HepG2 (cell line): ENCODE measurements around the gene MLX. TPM values are rescaled to one million over a fixed set of nuclear protein-coding genes. Genes with fewer than 3 reads are reported as not detected.
A peak's percentile ranks its signal among the peaks of the same experiment; 100 is the strongest.

ENCODE experiments used
- AHR ChIP-seq: IDR thresholded peaks from 2 replicates; pipeline ENCODE4 v1.6.1; 2018; ENCODE audit warnings: missing genetic modification reagents, missing compliant biosample characterization
- FOXM1 ChIP-seq: sonication (generic); formaldehyde crosslinking; IDR thresholded peaks from 2 replicates; pipeline ENCODE4 v1.5.0; 2020; ENCODE audit warnings: missing genetic modification reagents
- GABPA ChIP-seq, 2 experiments: IDR thresholded peaks; 2 replicates each; pipeline ENCODE4 v1.6.1; 2011 to 2016; ENCODE audit warnings: low read depth in 2 of 2, low read length in 1 of 2, missing biosample characterization in 1 of 2, missing genetic modification characterization in 1 of 2
- HMGA1 ChIP-seq: sonication (generic); formaldehyde crosslinking; conservative IDR thresholded peaks from 2 replicates; pipeline ENCODE4 v1.4.0; 2020; ENCODE audit warnings: missing genetic modification reagents
- MTA3 ChIP-seq: sonication (generic); formaldehyde crosslinking; IDR thresholded peaks from 2 replicates; pipeline ENCODE4 v1.4.0; 2020; ENCODE audit warnings: missing genetic modification reagents
- NR2F2 ChIP-seq: IDR thresholded peaks from 2 replicates; pipeline ENCODE4 v1.6.1; 2012; ENCODE audit warnings: low read depth, inconsistent platforms, borderline replicate concordance
- POGZ ChIP-seq: sonication (generic); formaldehyde crosslinking; IDR thresholded peaks from 2 replicates; pipeline ENCODE4 v1.4.0; 2020; ENCODE audit warnings: mild to moderate bottlenecking, missing genetic modification reagents
- RAD21 ChIP-seq: fragments of 450-650 bp; formaldehyde crosslinking; IDR thresholded peaks from 2 replicates; pipeline ENCODE4 v1.5.0; 2020; ENCODE audit warnings: mild to moderate bottlenecking
- TAF1 ChIP-seq: sonication (generic); formaldehyde crosslinking; IDR thresholded peaks from 2 replicates; pipeline ENCODE4 v1.4.0; 2020; ENCODE audit warnings: missing genetic modification reagents
- ZBTB20 ChIP-seq: sonication (generic); formaldehyde crosslinking; IDR thresholded peaks from 2 replicates; pipeline ENCODE4 v1.8.1; 2023; ENCODE audit warnings: missing genetic modification reagents, low read depth, mild to moderate bottlenecking, borderline replicate concordance
- ZC3H13 ChIP-seq: sonication (generic); formaldehyde crosslinking; IDR thresholded peaks from 2 replicates; pipeline ENCODE4 v1.8.1; 2023; ENCODE audit warnings: mild to moderate bottlenecking, missing genetic modification reagents, moderate library complexity
- ZNF543 ChIP-seq: sonication (generic); formaldehyde crosslinking; IDR thresholded peaks from 2 replicates; pipeline ENCODE4 v1.4.0; 2020; ENCODE audit warnings: mild to moderate bottlenecking, missing genetic modification reagents
- ZNF878 ChIP-seq: sonication (generic); formaldehyde crosslinking; IDR thresholded peaks from 2 replicates; pipeline ENCODE4 v1.8.1; 2023; ENCODE audit warnings: mild to moderate bottlenecking, missing genetic modification reagents, moderate library complexity
- polyA plus RNA-seq, 8 experiments: library from polyadenylated mRNA; depleted of rRNA in 3 of 8; stranded (reverse) in 7 of 8; unstranded in 1 of 8; fragments of >200 nt; fragmentation: Illumina TruSeq in 4 of 8; extraction: Trizol in 4 of 8; gene quantifications; 2 replicates each; pipeline versions ENCODE4 v1.2.1 to v1.2.3, GENCODE V29; 2011 to 2016; ENCODE audit warnings: low read depth in 4 of 8, missing spikeins in 1 of 8, mixed read lengths in 1 of 8; ENCODE audit not compliant: insufficient read depth in 1 of 8
- total RNA-seq, 5 experiments: library from RNA; depleted of rRNA; stranded (reverse); fragments of >200 nt; fragmentation: Illumina TruSeq; extraction: Trizol; gene quantifications; 2 replicates each; pipeline ENCODE4 v1.2.3, GENCODE V29; 2016; ENCODE audit warnings: low read depth in 1 of 5
- TF ChIP-seq, protein P1 (sequence below), 2 experiments: sonication (generic) in 1 of 2; formaldehyde crosslinking in 1 of 2; IDR thresholded peaks; 2 replicates each; pipeline versions ENCODE4 v1.4.0 to v1.6.1; 2018 to 2020; ENCODE audit warnings: missing genetic modification reagents in 2 of 2, borderline replicate concordance in 1 of 2, low read depth in 1 of 2, mild to moderate bottlenecking in 1 of 2, missing biosample characterization in 1 of 2
- TF ChIP-seq, protein P2 (sequence below): sonication (generic); formaldehyde crosslinking; conservative IDR thresholded peaks from 2 replicates; pipeline ENCODE4 v1.4.0; 2020; ENCODE audit warnings: missing genetic modification reagents
- TF ChIP-seq, protein P3 (sequence below): sonication (generic); formaldehyde crosslinking; IDR thresholded peaks from 2 replicates; pipeline ENCODE4 v1.5.0; 2020; ENCODE audit warnings: mild to moderate bottlenecking, missing genetic modification reagents
- TF ChIP-seq, protein P4 (sequence below): sonication (generic); formaldehyde crosslinking; IDR thresholded peaks from 2 replicates; pipeline ENCODE4 v1.4.0; 2020; ENCODE audit warnings: missing genetic modification reagents, borderline replicate concordance
- TF ChIP-seq, protein P5 (sequence below): IDR thresholded peaks from 2 replicates; pipeline ENCODE4 v1.6.1; 2016; ENCODE audit warnings: mild to moderate bottlenecking

MLX gene
- total and polyA plus RNA-seq, 2 of the 13 experiments (the other 11 are each of a cell fraction or from before 2014, with no cell fraction given): 38.9 to 74.4 TPM

- TF ChIP-seq, protein P1, sequence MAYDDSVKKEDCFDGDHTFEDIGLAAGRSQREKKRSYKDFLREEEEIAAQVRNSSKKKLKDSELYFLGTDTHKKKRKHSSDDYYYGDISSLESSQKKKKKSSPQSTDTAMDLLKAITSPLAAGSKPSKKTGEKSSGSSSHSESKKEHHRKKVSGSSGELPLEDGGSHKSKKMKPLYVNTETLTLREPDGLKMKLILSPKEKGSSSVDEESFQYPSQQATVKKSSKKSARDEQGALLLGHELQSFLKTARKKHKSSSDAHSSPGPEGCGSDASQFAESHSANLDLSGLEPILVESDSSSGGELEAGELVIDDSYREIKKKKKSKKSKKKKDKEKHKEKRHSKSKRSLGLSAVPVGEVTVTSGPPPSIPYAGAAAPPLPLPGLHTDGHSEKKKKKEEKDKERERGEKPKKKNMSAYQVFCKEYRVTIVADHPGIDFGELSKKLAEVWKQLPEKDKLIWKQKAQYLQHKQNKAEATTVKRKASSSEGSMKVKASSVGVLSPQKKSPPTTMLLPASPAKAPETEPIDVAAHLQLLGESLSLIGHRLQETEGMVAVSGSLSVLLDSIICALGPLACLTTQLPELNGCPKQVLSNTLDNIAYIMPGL (CRISPR knock-in tag; IDR thresholded peaks at IDR 0.05; ENCODE audit: borderline replicate concordance in 1 of 2, low read depth in 1 of 2): peak; percentile 10 to 53; a peak in 2 of 4 replicates
- TF ChIP-seq HMGA1 (CRISPR knock-in tag) (0 out of 2 replicates have a peak, but pooled peaks have one; percentile 71), MTA3 (CRISPR knock-in tag) (no peak), ZBTB20 (peak; percentile 33; the same call in 1 of the 2 replicates), TAF1 (CRISPR knock-in tag) (0 out of 2 replicates have a peak, but pooled peaks have one; percentile 34), ZNF878 (CRISPR knock-in tag) (peak; percentile 80), ZNF543 (peak; percentile 88), GABPA (IDR thresholded peaks at IDR 0.05; ENCODE audit: low read depth, low read length) (no peak), GABPA (CRISPR knock-in tag; IDR thresholded peaks at IDR 0.05; ENCODE audit: low read depth) (peak; percentile 61), FOXM1 (CRISPR knock-in tag) (no peak), RAD21 (no peak), POGZ (CRISPR knock-in tag) (peak; percentile 43), ZC3H13 (CRISPR knock-in tag) (peak; percentile 73; the same call in 1 of the 2 replicates), AHR (peak; percentile 12; the same call in 1 of the 2 replicates), NR2F2 (peak; percentile 86)
- TF ChIP-seq, protein P2, sequence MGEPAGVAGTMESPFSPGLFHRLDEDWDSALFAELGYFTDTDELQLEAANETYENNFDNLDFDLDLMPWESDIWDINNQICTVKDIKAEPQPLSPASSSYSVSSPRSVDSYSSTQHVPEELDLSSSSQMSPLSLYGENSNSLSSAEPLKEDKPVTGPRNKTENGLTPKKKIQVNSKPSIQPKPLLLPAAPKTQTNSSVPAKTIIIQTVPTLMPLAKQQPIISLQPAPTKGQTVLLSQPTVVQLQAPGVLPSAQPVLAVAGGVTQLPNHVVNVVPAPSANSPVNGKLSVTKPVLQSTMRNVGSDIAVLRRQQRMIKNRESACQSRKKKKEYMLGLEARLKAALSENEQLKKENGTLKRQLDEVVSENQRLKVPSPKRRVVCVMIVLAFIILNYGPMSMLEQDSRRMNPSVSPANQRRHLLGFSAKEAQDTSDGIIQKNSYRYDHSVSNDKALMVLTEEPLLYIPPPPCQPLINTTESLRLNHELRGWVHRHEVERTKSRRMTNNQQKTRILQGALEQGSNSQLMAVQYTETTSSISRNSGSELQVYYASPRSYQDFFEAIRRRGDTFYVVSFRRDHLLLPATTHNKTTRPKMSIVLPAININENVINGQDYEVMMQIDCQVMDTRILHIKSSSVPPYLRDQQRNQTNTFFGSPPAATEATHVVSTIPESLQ (CRISPR knock-in tag): 0 out of 2 replicates have a peak, but pooled peaks have one; percentile 30
- TF ChIP-seq, protein P3, sequence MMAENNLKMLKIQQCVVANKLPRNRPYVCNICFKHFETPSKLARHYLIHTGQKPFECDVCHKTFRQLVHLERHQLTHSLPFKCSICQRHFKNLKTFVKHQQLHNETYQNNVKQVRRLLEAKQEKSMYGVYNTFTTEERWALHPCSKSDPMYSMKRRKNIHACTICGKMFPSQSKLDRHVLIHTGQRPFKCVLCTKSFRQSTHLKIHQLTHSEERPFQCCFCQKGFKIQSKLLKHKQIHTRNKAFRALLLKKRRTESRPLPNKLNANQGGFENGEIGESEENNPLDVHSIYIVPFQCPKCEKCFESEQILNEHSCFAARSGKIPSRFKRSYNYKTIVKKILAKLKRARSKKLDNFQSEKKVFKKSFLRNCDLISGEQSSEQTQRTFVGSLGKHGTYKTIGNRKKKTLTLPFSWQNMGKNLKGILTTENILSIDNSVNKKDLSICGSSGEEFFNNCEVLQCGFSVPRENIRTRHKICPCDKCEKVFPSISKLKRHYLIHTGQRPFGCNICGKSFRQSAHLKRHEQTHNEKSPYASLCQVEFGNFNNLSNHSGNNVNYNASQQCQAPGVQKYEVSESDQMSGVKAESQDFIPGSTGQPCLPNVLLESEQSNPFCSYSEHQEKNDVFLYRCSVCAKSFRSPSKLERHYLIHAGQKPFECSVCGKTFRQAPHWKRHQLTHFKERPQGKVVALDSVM: peak; percentile 99
- TF ChIP-seq, protein P4, sequence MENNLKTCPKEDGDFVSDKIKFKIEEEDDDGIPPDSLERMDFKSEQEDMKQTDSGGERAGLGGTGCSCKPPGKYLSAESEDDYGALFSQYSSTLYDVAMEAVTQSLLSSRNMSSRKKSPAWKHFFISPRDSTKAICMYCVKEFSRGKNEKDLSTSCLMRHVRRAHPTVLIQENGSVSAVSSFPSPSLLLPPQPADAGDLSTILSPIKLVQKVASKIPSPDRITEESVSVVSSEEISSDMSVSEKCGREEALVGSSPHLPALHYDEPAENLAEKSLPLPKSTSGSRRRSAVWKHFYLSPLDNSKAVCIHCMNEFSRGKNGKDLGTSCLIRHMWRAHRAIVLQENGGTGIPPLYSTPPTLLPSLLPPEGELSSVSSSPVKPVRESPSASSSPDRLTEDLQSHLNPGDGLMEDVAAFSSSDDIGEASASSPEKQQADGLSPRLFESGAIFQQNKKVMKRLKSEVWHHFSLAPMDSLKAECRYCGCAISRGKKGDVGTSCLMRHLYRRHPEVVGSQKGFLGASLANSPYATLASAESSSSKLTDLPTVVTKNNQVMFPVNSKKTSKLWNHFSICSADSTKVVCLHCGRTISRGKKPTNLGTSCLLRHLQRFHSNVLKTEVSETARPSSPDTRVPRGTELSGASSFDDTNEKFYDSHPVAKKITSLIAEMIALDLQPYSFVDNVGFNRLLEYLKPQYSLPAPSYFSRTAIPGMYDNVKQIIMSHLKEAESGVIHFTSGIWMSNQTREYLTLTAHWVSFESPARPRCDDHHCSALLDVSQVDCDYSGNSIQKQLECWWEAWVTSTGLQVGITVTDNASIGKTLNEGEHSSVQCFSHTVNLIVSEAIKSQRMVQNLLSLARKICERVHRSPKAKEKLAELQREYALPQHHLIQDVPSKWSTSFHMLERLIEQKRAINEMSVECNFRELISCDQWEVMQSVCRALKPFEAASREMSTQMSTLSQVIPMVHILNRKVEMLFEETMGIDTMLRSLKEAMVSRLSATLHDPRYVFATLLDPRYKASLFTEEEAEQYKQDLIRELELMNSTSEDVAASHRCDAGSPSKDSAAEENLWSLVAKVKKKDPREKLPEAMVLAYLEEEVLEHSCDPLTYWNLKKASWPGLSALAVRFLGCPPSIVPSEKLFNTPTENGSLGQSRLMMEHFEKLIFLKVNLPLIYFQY (CRISPR knock-in tag): peak; percentile 89; the same call in 1 of the 2 replicates
- TF ChIP-seq, protein P5, sequence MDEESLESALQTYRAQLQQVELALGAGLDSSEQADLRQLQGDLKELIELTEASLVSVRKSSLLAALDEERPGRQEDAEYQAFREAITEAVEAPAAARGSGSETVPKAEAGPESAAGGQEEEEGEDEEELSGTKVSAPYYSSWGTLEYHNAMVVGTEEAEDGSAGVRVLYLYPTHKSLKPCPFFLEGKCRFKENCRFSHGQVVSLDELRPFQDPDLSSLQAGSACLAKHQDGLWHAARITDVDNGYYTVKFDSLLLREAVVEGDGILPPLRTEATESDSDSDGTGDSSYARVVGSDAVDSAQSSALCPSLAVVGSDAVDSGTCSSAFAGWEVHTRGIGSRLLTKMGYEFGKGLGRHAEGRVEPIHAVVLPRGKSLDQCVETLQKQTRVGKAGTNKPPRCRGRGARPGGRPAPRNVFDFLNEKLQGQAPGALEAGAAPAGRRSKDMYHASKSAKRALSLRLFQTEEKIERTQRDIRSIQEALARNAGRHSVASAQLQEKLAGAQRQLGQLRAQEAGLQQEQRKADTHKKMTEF (CRISPR knock-in tag): peak; percentile 89
Observed at GRCh38 chr17:42530952-42531454, 35.9 kb upstream of the MLX start (continued).
